ENCODE data around the gene BCAR3. TPM values are rescaled to one million over a fixed set of nuclear protein-coding genes. Genes with fewer than 3 reads are reported as not detected.
"Not testable (repeated sequence)": the region's sequence is repeated elsewhere in the genome, so short reads cannot be mapped to it uniquely, and the experiment has no call there.

BCAR3 gene
- polyA plus RNA-seq, 1 donor, result 14.5 TPM

GRCh38 chr1:93574511-93574910, 107.1 kb downstream of the BCAR3 start:
- no peak for DNase-seq

GRCh38 chr1:93573940-93574469, 107.6 kb downstream of the BCAR3 start:
- DNase-seq, result no peak

GRCh38 chr1:93571623-93572310, 109.9 kb downstream of the BCAR3 start:
- DNase-seq, result no peak

GRCh38 chr1:93569489-93569888, 112.1 kb downstream of the BCAR3 start:
- DNase-seq, result no peak

GRCh38 chr1:93567255-93567918, 114.2 kb downstream of the BCAR3 start:
- no peak for DNase-seq

- no peak for DNase-seq
Measured at GRCh38 chr1:93566227-93566626, 115.4 kb downstream of the BCAR3 start.

GRCh38 chr1:93565496-93566206, 116.0 kb downstream of the BCAR3 start:
- DNase-seq, result no peak

- no peak for DNase-seq
Measured at GRCh38 chr1:93559695-93560094, 121.9 kb downstream of the BCAR3 start.

- DNase-seq, result no peak
Measured at GRCh38 chr1:93559045-93559444, 122.6 kb downstream of the BCAR3 start.

GRCh38 chr1:93556291-93556690, 125.3 kb downstream of the BCAR3 start:
- no peak for DNase-seq

- no peak for DNase-seq
Measured at GRCh38 chr1:93554883-93555872, 126.5 kb downstream of the BCAR3 start.

GRCh38 chr1:93553886-93554490, 127.6 kb downstream of the BCAR3 start:
- DNase-seq, result not testable (repeated sequence)

GRCh38 chr1:93552741-93553455, 128.7 kb downstream of the BCAR3 start:
- DNase-seq, result no peak

GRCh38 chr1:93549811-93550210, 131.8 kb downstream of the BCAR3 start:
- no peak for DNase-seq

GRCh38 chr1:93549131-93549530, 132.5 kb downstream of the BCAR3 start:
- DNase-seq, result no peak

- no peak for DNase-seq
Measured at GRCh38 chr1:93546162-93546863, 135.3 kb downstream of the BCAR3 start.

- DNase-seq, result no peak
Measured at GRCh38 chr1:93542398-93542797, 139.2 kb downstream of the BCAR3 start.

GRCh38 chr1:93541045-93541444, 140.6 kb downstream of the BCAR3 start:
- no peak for DNase-seq

- no peak for DNase-seq
Measured at GRCh38 chr1:93537924-93538323, 143.7 kb downstream of the BCAR3 start.

- DNase-seq, result no peak
Measured at GRCh38 chr1:93537396-93537795, 144.2 kb downstream of the BCAR3 start.
